ENCODE data around the gene ETFB. TPM values are rescaled to one million over a fixed set of nuclear protein-coding genes. Genes with fewer than 3 reads are reported as not detected.

ETFB gene
- polyA plus RNA-seq, 3 donors = 99.6 to 407 (median 224) TPM

DNA sequence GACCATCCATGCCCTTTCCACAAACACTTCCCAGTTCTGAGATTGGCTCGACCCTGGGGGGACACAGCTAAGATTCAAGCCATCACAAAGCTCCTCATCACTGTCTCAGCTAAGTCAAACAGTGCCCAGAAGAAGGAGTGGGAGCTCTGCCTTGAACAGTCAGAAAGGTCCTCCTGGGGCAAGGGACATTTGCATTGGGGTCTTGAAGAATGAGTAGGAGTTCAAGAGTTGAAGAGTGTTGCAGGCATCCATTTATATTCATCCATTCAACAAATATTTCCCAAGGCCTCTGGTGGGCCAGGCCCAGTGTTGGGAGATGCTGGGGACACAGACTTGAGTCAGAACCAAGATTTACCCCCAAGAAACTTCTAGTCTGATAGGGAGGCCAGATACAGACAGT lies 48.2 kb downstream of the ETFB start:
- H3K27ac ChIP-seq (ENCODE audit: low read depth, low read length) = no peak overlapping the region
- WGBS, 3 donors = 62 to 83% (median 74%) methylated on average over 1 of the region's 1 CpG

DNA sequence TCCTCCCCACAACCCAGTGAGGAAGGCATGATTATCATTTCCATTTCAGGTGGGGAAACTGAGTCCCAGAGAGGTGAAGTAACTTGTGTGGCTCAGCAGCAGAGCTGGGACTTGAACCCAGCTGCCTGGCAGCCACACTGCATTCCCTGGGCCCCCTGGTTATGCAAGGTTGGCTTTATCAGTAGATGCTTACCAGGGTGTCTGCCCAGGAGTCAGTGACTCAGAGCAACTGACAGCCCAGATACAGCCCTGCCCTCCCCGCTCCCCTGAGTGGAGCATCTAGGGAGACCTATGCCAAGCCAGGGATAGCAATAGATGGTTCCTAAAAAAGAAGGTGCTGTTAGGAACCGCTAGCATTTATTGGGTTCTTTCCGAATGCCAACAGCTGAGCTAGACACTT lies 48.8 kb downstream of the ETFB start:
- 76 to 84% (median 83%) methylated on average over 3 of the region's 3 CpGs for WGBS, 3 donors

DNA sequence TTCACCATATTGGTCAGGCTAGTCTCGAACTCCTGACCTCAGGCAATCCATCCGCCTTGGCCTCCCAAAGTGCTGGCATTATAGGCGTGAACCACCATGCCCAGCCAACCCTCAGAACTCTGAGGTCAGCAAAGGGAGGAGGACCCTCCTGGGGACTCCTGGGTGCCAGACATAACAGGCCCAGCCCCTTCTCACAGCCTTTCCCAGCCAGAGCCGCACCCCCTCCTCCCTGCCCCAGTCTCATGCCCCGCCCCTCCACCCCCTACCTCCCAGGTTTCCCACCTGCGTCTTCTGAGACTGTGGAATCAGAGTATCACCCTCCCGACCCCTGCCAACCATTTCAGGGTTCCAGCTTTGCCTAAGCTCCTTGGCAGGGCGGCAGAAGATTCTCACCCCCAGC lies 49.5 kb downstream of the ETFB start:
- no peak overlapping the region for H3K27ac ChIP-seq (ENCODE audit: low read depth, low read length)
- 62 to 76% (median 74%) methylated on average over 7 to 8 of the region's 8 CpGs for WGBS, 3 donors

More for the DNA sequence above, 48.8 kb downstream of the ETFB start:
- no peak overlapping the region for H3K27ac ChIP-seq (ENCODE audit: low read depth, low read length)

DNA sequence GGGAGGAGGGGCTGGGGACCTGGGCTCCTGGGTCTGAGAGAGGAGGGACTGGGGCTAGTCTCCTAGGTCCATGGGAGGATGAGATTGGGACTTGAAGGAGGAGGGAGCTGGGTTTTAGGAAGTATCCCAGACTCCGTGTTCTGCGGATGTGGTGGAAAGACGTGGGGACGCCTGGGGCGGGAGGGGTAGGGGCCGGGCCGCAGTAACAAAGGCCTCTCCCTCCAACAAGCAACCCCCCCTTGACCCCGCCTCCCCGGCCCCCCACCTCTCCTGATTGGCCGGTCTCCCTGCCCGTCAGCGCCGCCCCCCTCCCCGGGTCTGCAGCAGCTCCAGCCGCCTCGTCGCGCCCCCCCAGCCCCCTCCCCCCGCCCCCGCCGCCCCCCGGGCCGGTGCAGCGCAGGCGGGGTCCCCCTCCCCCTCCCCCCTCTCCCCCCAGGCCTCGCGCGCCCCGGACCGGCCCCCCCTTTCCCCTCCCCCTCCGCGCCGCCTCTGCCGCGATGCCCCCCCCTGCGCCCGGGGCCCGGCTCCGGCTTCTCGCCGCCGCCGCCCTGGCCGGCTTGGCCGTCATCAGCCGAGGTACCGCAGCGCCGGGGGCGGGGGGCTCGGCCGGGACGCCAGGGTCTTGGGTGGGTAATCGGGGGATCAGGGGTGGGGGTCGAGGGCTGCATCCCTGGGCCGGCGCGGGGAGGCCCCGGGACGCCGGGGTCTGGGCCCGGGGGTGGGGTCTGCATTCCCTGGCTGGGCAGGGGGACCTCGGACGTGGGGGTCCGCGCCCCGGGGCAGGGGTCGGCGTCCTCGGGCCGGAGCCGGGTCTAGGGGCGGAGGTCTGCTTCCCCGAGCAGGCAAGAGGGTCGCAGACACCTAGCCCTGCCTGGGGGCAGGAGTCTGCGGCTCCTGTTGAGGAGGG lies 54.6 kb downstream of the ETFB start, which contains the start of gene IGLON5:
Gene IGLON5, plus strand, starts transcription at position 294 of the 907 bp plus-strand sequence. Its CDS starts 204 bp downstream, at position 498.
- no peak within 1 kb of the TSS for H3K27ac ChIP-seq (ENCODE audit: low read depth, low read length)
- 2 to 5% (median 4%) methylated on average over 29 to 56 of the region's 76 CpGs for WGBS, 3 donors

DNA sequence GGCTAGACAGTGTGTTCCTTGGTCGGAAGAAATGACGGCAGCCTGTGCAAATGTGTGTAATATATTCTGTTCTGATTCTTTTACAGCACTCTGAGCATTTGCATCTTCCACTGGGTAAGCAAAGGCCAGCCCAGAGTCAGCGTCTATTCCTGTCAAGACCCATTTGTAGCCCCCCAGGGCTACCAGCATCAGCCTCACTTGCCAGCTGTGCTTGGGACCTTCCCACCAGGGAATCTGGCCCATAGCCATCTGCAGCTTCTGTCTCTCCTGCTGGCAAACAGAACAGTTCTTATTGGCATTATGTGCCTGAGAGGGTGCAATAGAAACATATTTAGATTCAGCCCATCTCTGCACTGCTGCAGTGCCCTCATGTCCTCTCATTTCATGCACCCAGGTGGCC lies 60.7 kb downstream of the ETFB start:
- WGBS, 3 donors = 66 to 92% (median 83%) methylated on average over 3 of the region's 3 CpGs
- no peak overlapping the region for H3K27ac ChIP-seq (ENCODE audit: low read depth, low read length)

DNA sequence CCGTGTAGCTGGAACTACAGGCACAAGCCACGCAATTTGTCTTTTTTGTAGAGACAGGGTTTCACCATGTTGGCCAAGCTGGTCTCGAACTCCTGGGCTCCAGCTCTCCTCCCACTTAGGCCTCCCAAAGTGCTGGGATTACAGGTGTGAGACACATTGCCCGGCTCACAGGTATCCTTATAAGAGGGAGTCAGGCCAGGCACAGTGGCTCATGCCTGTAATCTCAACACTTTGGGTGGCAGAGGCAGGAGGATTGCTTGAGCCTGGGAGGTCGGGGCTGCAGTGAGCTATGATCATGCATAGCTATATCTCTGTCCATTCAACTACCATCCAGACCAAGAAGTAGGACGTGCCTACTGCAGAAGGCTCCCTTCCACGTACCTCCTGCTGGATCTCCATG lies 64.9 kb downstream of the ETFB start:
- WGBS, 3 donors = 69 to 74% (median 73%) methylated on average over 7 of the region's 7 CpGs
- no peak overlapping the region for H3K27ac ChIP-seq (ENCODE audit: low read depth, low read length)

DNA sequence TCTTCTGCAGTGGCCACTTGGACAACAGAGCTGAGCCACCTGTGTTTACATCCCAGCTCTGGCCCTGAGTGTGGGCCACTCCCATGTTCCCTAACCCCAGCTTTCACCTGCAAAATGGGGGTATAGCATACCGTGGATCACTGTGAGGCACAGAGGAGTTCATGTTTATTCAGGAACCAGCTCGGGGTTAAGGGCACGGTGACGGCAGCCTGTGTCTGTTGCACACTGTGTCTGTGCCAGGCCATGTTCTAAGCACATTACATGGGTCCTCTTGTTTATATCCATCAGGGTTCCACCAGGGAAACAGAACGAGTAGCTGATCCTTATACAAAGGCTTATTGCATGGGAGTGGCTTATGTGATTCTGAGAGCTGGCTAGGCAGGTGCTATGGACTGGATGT lies 68.8 kb downstream of the ETFB start:
- H3K27ac ChIP-seq (ENCODE audit: low read depth, low read length) = no peak overlapping the region
- WGBS, 3 donors = 50 to 74% (median 65%) methylated on average over 5 of the region's 5 CpGs

DNA sequence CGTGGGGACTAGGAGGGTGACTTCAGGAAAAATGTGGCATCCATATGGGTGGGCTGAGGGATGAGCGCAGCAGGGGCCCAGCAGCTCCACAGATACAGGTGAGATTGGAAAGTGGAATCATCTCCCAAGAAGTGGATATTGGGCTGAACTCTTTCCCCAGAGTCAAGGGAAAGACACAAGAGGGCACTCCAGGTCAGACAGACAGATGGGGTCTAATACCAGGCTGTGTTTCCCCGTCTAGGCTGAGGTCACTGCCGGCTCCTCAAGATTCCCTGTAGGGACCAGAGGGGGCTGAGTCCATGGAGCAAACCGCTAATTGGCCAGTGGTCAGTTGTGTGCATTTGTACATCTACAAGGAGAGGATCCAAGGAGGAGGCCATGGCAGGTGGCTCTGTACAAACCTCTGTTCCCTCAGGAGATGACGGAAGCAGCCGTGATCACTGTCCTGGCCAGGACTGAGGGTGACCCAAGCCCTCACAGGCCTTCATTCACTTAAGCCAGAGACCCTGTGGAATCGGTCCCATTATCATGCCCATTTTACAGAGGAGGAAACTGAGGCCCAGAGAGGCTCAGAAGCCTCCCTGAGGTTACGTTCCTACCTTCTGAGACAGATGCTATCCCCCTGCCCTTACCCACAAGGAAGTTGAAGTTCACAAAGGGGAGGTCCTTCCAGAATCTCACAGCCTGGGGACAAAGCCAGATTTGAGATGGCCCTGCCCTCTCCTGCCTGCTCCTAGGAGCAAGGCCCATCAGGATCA lies 69.7 kb downstream of the ETFB start:
- 48 to 63% (median 58%) methylated on average over 9 of the region's 9 CpGs for WGBS, 3 donors

DNA sequence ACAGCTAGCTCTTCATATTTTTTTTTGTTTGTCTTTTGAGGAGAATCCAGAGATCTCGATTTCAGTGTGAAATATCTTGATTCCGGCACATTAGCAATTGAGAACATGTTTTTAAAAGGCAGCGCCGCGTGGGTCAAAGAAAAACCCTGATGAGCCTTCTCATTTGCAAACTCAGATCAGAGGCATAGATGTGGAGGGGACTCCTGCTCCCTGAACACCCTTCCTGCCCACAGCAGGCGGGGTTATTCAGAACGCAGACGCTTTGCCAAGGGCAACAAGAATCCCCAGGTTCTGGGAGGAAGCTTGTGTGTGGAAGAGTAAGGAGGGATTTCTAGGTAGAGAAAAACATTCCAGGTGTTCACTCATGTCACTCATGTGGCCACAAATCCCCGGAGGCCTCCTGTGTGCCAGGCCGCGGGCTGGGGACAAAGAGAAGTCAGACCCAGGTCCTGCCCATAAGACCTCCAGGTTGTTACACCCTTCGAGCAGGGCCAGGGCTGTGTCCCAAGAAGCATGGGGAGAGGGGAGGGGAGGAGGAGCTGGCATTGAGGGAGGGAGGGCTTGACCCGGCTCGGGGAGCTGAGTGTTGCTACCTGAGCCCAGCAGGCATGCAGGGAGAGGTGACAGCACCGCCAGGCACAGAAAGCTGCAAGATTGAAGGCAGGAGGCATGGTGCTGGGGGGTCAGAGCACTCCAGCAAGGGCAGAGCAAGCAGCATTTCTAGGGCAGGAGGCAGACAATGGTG lies 70.6 kb downstream of the ETFB start:
- WGBS, 3 donors = 34 to 53% (median 49%) methylated on average over 15 of the region's 15 CpGs
- H3K27ac ChIP-seq (ENCODE audit: low read depth, low read length) = no peak overlapping the region

More for the DNA sequence above, 69.7 kb downstream of the ETFB start:
- no peak overlapping the region for H3K27ac ChIP-seq (ENCODE audit: low read depth, low read length)

Other genes starting within 250 kb of the ETFB start
- 1 to 10 TPM in 2 of 3 donors, under 1 TPM in 1; 0.78 to 7.1 (median 4.3) TPM for gene SIGLEC9, start 241.5 kb downstream of the ETFB start, polyA plus RNA-seq
- 1 to 10 TPM in 2 of 3 donors, under 1 TPM in 1; 0.59 to 5.1 (median 2.3) TPM for gene SIGLEC7, start 224.1 kb downstream of the ETFB start, polyA plus RNA-seq
- 10 to 100 TPM in 1 of 3 donors, 1 to 10 TPM in 2; 1.5 to 10.6 (median 6.7) TPM for gene CD33, start 141.3 kb downstream of the ETFB start, polyA plus RNA-seq
- gene SIGLECL1, start 115.3 kb downstream of the ETFB start, polyA plus RNA-seq = not detected
- gene IGLON5, start 54.7 kb downstream of the ETFB start, polyA plus RNA-seq = 1 to 10 TPM in 1 of 3 donors, under 1 TPM in 2; 0.11 to 1.1 (median 0.28) TPM
- 1 to 10 TPM in 2 of 3 donors, under 1 TPM in 1; 0.48 to 1.7 (median 1.3) TPM for gene VSIG10L, start 24.2 kb downstream of the ETFB start, polyA plus RNA-seq
- 1 to 10 TPM in 1 of 3 donors, under 1 TPM in 2; 0.48 to 3.3 (median 0.49) TPM for gene CLDND2, start 2.6 kb upstream of the ETFB start, polyA plus RNA-seq
- gene NKG7, start 6.3 kb upstream of the ETFB start, polyA plus RNA-seq = 10 to 100 TPM in 1 of 3 donors, 1 to 10 TPM in 2; 1.5 to 10.3 (median 9.1) TPM
- gene LIM2, start 21.6 kb upstream of the ETFB start, polyA plus RNA-seq = not detected
- gene C19orf84, start 24.2 kb upstream of the ETFB start, polyA plus RNA-seq = under 1 TPM in 1 of 3 donors, not detected in 2; 0.56 TPM
- gene SIGLEC10, start 51.3 kb upstream of the ETFB start, polyA plus RNA-seq = 1 to 10 TPM; 2.1 to 3.5 (median 2.4) TPM
- gene SIGLEC8, start 92.1 kb upstream of the ETFB start, polyA plus RNA-seq = under 1 TPM in 2 of 3 donors, not detected in 1; 0.04 to 0.08 TPM
- gene CEACAM18, start 112.2 kb upstream of the ETFB start, polyA plus RNA-seq = not detected
- under 1 TPM in 2 of 3 donors, not detected in 1; 0.08 to 0.56 TPM for gene SIGLEC12, start 135.4 kb upstream of the ETFB start, polyA plus RNA-seq
- under 1 TPM in 2 of 3 donors, not detected in 1; 0.05 to 0.34 TPM for gene SIGLEC6, start 165.3 kb upstream of the ETFB start, polyA plus RNA-seq
- 1 to 10 TPM; 1.3 to 3.3 (median 1.5) TPM for gene ZNF175, start 204.9 kb upstream of the ETFB start, polyA plus RNA-seq